HEK293 (cell line): Measurements from ENCODE around the gene HLA-DQB1.

Experiments used
- CTCF ChIP-seq: fragments of 450-650 bp; formaldehyde crosslinking; IDR thresholded peaks from 2 replicates; pipeline ENCODE4 v1.5.1; 2016; ENCODE audit warnings: missing biosample characterization, missing genetic modification characterization
- KLF8 ChIP-seq: fragments of 450-650 bp; formaldehyde crosslinking; IDR thresholded peaks from 2 replicates; pipeline ENCODE4 v1.5.1; 2016; ENCODE audit warnings: missing biosample characterization, missing genetic modification characterization
- MYNN ChIP-seq: fragments of 450-650 bp; formaldehyde crosslinking; IDR thresholded peaks from 2 replicates; pipeline ENCODE4 v1.5.1; 2016; ENCODE audit warnings: missing biosample characterization, missing genetic modification characterization, borderline replicate concordance
- REST ChIP-seq: fragments of 450-650 bp; formaldehyde crosslinking; IDR thresholded peaks from 2 replicates; pipeline ENCODE4 v1.5.1; 2016; ENCODE audit warnings: missing biosample characterization, missing genetic modification characterization
- SP2 ChIP-seq: fragments of 450-650 bp; formaldehyde crosslinking; IDR thresholded peaks from 2 replicates; pipeline ENCODE4 v1.5.1; 2016; ENCODE audit warnings: missing biosample characterization, missing genetic modification characterization
- SP7 ChIP-seq: fragments of 450-650 bp; formaldehyde crosslinking; IDR thresholded peaks from 2 replicates; pipeline ENCODE4 v1.5.1; 2016; ENCODE audit warnings: missing biosample characterization, missing genetic modification characterization
- ZBTB8A ChIP-seq: fragments of 450-650 bp; formaldehyde crosslinking; IDR thresholded peaks from 2 replicates; pipeline ENCODE4 v1.5.1; 2016; ENCODE audit warnings: missing biosample characterization, missing genetic modification characterization
- ZEB2 ChIP-seq: fragments of 450-650 bp; formaldehyde crosslinking; IDR thresholded peaks from 2 replicates; pipeline ENCODE4 v1.5.1; 2016; ENCODE audit warnings: missing biosample characterization, missing genetic modification characterization
- ZFP41 ChIP-seq: fragments of 450-650 bp; formaldehyde crosslinking; IDR thresholded peaks from 2 replicates; pipeline ENCODE4 v1.5.1; 2016; ENCODE audit warnings: missing biosample characterization, missing genetic modification characterization, borderline replicate concordance
- ZNF394 ChIP-seq: fragments of 450-650 bp; formaldehyde crosslinking; IDR thresholded peaks from 2 replicates; pipeline ENCODE4 v1.5.1; 2016; ENCODE audit warnings: missing biosample characterization, missing genetic modification characterization, mild to moderate bottlenecking, moderate library complexity, borderline replicate concordance
- ZNF560 ChIP-seq: fragments of 450-650 bp; formaldehyde crosslinking; IDR thresholded peaks from 2 replicates; pipeline ENCODE4 v1.5.1; 2017; ENCODE audit warnings: missing biosample characterization, missing genetic modification characterization, borderline replicate concordance
- ZNF561 ChIP-seq: fragments of 450-650 bp; IDR thresholded peaks from 2 replicates; pipeline ENCODE4 v1.5.1; 2018; ENCODE audit warnings: missing biosample characterization, missing genetic modification characterization, borderline replicate concordance
- ZNF704 ChIP-seq: fragments of 450-650 bp; formaldehyde crosslinking; IDR thresholded peaks from 2 replicates; pipeline ENCODE4 v1.5.1; 2016; ENCODE audit warnings: missing biosample characterization, missing genetic modification characterization
- ZNF76 ChIP-seq: fragments of 450-650 bp; formaldehyde crosslinking; IDR thresholded peaks from 2 replicates; pipeline ENCODE4; 2016; ENCODE audit warnings: low read depth, missing biosample characterization, missing genetic modification characterization, borderline replicate concordance

- TF ChIP-seq ZNF560 (tag by site-specific recombination) (no peak), SP7 (tag by site-specific recombination) (no peak), KLF8 (no peak), ZNF76 (no peak), CTCF (no peak), REST (tag by site-specific recombination) (no peak), ZNF394 (tag by site-specific recombination) (no peak), ZEB2 (no peak), MYNN (no peak), ZNF704 (tag by site-specific recombination) (no peak), SP2 (tag by site-specific recombination) (no peak), ZNF561 (tag by site-specific recombination) (no peak), ZFP41 (no peak), ZBTB8A (tag by site-specific recombination) (no peak)
These were observed 13.6 kb upstream of the HLA-DQB1 start for GRCh38 chr6:32680055-32680454.
